Activated effector memory CD4-positive, alpha-beta T cell treated with Interleukin-2 at 50 U/mL for 16 hours (primary cell): Measurements from ENCODE around the gene MED13.
"Not testable (repeated sequence)": the region's sequence is repeated elsewhere in the genome, so short reads cannot be mapped to it uniquely, and the experiment has no call there.

Source experiments
- DNase-seq: peaks from one replicate; pipeline ENCODE4 v3.0.0-alpha.2; 2020

Gene MED13

GRCh38 chr17:61895391-61895790 is 169.7 kb downstream of the MED13 start:
- no peak for DNase-seq

DNA sequence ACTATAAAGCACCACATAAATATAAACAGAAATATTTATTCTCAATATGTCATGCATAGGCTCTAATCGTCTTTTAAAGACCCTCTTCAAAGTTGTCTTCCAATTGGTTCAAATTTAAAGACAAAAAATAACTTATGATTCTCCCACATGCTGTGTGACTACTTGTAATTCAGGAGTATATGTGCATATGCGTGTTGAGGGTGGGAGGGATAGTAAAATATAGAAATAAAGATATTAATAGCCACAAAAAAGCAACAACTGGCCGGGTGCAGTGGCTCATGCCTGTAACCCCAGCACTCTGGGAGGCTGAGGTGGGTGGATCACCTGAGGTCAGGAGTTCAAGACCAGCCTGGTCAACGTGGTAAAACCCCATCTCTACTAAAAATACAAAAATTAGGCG is 170.8 kb downstream of the MED13 start:
- DNase-seq = not testable (repeated sequence)
